HL-60 (cell line): Measurements from ENCODE around the gene GRM4.

ENCODE experiments used
- CTCF ChIP-seq: IDR thresholded peaks from one replicate; pipeline ENCODE4 v1.5.1; 2011; ENCODE audit warnings: low read length, control low read depth, inconsistent platforms; ENCODE audit not compliant: insufficient read depth
- REST ChIP-seq: IDR thresholded peaks from 2 replicates; pipeline ENCODE4 v1.6.1; 2012; ENCODE audit warnings: low read depth; ENCODE audit not compliant: insufficient replicate concordance

GRCh38 chr6:33979750-33980149, 166.1 kb downstream of the GRM4 start:
- no peak for TF ChIP-seq CTCF
- no peak for TF ChIP-seq REST
